Mononuclear cell (primary cell): ENCODE results near the gene CACNA1C. TPM values are rescaled to one million over a fixed set of nuclear protein-coding genes. Genes with fewer than 3 reads are reported as not detected.
"Not testable (repeated sequence)": the region's sequence is repeated elsewhere in the genome, so short reads cannot be mapped to it uniquely, and the experiment has no call there.

Source experiments
- H3K27me3 ChIP-seq: 2 replicates; pipeline ENCODE4 v1.6.0; 2011; ENCODE audit warnings: low read length, control low read depth; ENCODE audit not compliant: insufficient read depth
- H3K4me1 ChIP-seq: 2 replicates; pipeline ENCODE4 v1.5.1; 2011; ENCODE audit warnings: mild to moderate bottlenecking, low read length, control low read depth; ENCODE audit not compliant: insufficient read depth
- H3K4me3 ChIP-seq: 2 replicates; pipeline ENCODE4 v1.5.1; 2011; ENCODE audit warnings: mild to moderate bottlenecking, low read length, moderate library complexity
- H3K9me3 ChIP-seq: 2 replicates; pipeline ENCODE4 v1.5.1; 2011; ENCODE audit warnings: low read depth, mild to moderate bottlenecking, control low read depth, low read length
- total RNA-seq: library from RNA; depleted of rRNA; stranded (reverse); fragments of >200 nt; gene quantifications from one replicate; pipeline ENCODE4 v1.2.3, GENCODE V29; 2012

CACNA1C gene
- total RNA-seq, 1 donor = 0.10 TPM

GRCh38 chr12:2477009-2477766 is 424.4 kb downstream of the CACNA1C start:
- no peaks in the 10 kb centered on the region for H3K9me3 ChIP-seq
- no peak overlapping the region for H3K4me3 ChIP-seq
- H3K27me3 ChIP-seq = no peaks in the 10 kb centered on the region
- no peaks in the 10 kb centered on the region for H3K4me1 ChIP-seq

- Histone ChIP-seq H3K4me3 (no peak overlapping the region), H3K27me3 (no peaks in the 10 kb centered on the region), H3K9me3 (no peaks in the 10 kb centered on the region), H3K4me1 (no peaks in the 10 kb centered on the region)
Measured at GRCh38 chr12:2479851-2480535, 427.2 kb downstream of the CACNA1C start.

GRCh38 chr12:2481346-2481745 is 428.6 kb downstream of the CACNA1C start:
- H3K4me1 ChIP-seq = no peaks in the 10 kb centered on the region
- no peaks in the 10 kb centered on the region for H3K27me3 ChIP-seq
- no peaks in the 10 kb centered on the region for H3K9me3 ChIP-seq
- H3K4me3 ChIP-seq = no peak overlapping the region

GRCh38 chr12:2481951-2482350 is 429.2 kb downstream of the CACNA1C start:
- H3K4me1 ChIP-seq = no peaks in the 10 kb centered on the region
- H3K9me3 ChIP-seq = no peaks in the 10 kb centered on the region
- no peaks in the 10 kb centered on the region for H3K27me3 ChIP-seq
- no peak overlapping the region for H3K4me3 ChIP-seq

GRCh38 chr12:2482938-2483660 is 430.3 kb downstream of the CACNA1C start:
- Histone ChIP-seq H3K4me1 (no peaks in the 10 kb centered on the region), H3K4me3 (no peak overlapping the region), H3K27me3 (no peaks in the 10 kb centered on the region), H3K9me3 (no peaks in the 10 kb centered on the region)

GRCh38 chr12:2483713-2484112 is 430.9 kb downstream of the CACNA1C start:
- Histone ChIP-seq H3K9me3 (no peaks in the 10 kb centered on the region), H3K4me1 (no peaks in the 10 kb centered on the region), H3K4me3 (no peak overlapping the region), H3K27me3 (no peaks in the 10 kb centered on the region)

- Histone ChIP-seq H3K27me3 (no peaks in the 10 kb centered on the region), H3K4me1 (no peaks in the 10 kb centered on the region), H3K4me3 (no peak overlapping the region), H3K9me3 (no peaks in the 10 kb centered on the region)
Measured at GRCh38 chr12:2484141-2484776, 431.5 kb downstream of the CACNA1C start.

GRCh38 chr12:2485681-2486080 is 432.9 kb downstream of the CACNA1C start:
- no peaks in the 10 kb centered on the region for H3K4me1 ChIP-seq
- no peaks in the 10 kb centered on the region for H3K9me3 ChIP-seq
- H3K4me3 ChIP-seq = no peak overlapping the region
- H3K27me3 ChIP-seq = no peaks in the 10 kb centered on the region

- H3K27me3 ChIP-seq = no peaks in the 10 kb centered on the region
- no peaks in the 10 kb centered on the region for H3K4me1 ChIP-seq
- H3K4me3 ChIP-seq = no peak overlapping the region
- no peaks in the 10 kb centered on the region for H3K9me3 ChIP-seq
Measured at GRCh38 chr12:2486796-2487195, 434.0 kb downstream of the CACNA1C start.

- no peaks in the 10 kb centered on the region for H3K9me3 ChIP-seq
- no peaks in the 10 kb centered on the region for H3K27me3 ChIP-seq
- H3K4me1 ChIP-seq = no peaks in the 10 kb centered on the region
- no peak overlapping the region for H3K4me3 ChIP-seq
Measured at GRCh38 chr12:2487278-2487677, 434.5 kb downstream of the CACNA1C start.

GRCh38 chr12:2488131-2488530 is 435.3 kb downstream of the CACNA1C start:
- no peaks in the 10 kb centered on the region for H3K27me3 ChIP-seq
- no peak overlapping the region for H3K4me3 ChIP-seq
- H3K9me3 ChIP-seq = no peaks in the 10 kb centered on the region
- H3K4me1 ChIP-seq = no peaks in the 10 kb centered on the region

GRCh38 chr12:2488596-2488995 is 435.8 kb downstream of the CACNA1C start:
- no peaks in the 10 kb centered on the region for H3K27me3 ChIP-seq
- no peaks in the 10 kb centered on the region for H3K9me3 ChIP-seq
- H3K4me1 ChIP-seq = no peaks in the 10 kb centered on the region
- no peak overlapping the region for H3K4me3 ChIP-seq

GRCh38 chr12:2489275-2489674 is 436.5 kb downstream of the CACNA1C start:
- Histone ChIP-seq H3K9me3 (no peaks in the 10 kb centered on the region), H3K27me3 (no peaks in the 10 kb centered on the region), H3K4me1 (peaks cover 3% of the 10 kb centered on the region)

GRCh38 chr12:2490831-2491230 is 438.0 kb downstream of the CACNA1C start:
- Histone ChIP-seq H3K9me3 (no peaks in the 10 kb centered on the region), H3K27me3 (no peaks in the 10 kb centered on the region), H3K4me1 (peaks cover 13% of the 10 kb centered on the region), H3K4me3 (no peak overlapping the region)

More at GRCh38 chr12:2489275-2489674, 436.5 kb downstream of the CACNA1C start:
- no peak overlapping the region for H3K4me3 ChIP-seq

GRCh38 chr12:2491349-2491748 is 438.6 kb downstream of the CACNA1C start:
- H3K4me1 ChIP-seq = peaks cover 13% of the 10 kb centered on the region
- not testable (repeated sequence) for H3K27me3 ChIP-seq, H3K4me3 ChIP-seq, H3K9me3 ChIP-seq
